Spleen (tissue), 11 donors: ENCODE data around the gene REG4. TPM values are rescaled to one million over a fixed set of nuclear protein-coding genes. Genes with fewer than 3 reads are reported as not detected.
"Not testable (repeated sequence)": the region's sequence is repeated elsewhere in the genome, so short reads cannot be mapped to it uniquely, and the experiment has no call there.

Source experiments
- DNase-seq: peaks from one replicate; pipeline ENCODE4 v3.0.0-alpha.2; 2020
- H3K27ac ChIP-seq, 8 donors: fragments of 200-600 bp; sonication (generic) in 7 of 8; 1 replicate in 4 of 8; 2 replicates in 4 of 8; pipeline versions ENCODE4 v1.5.0 to v1.8.0; 2016 to 2021; ENCODE audit warnings: inconsistent platforms in 4 of 8, mild to moderate bottlenecking in 4 of 8, moderate library complexity in 1 of 8
- H3K27me3 ChIP-seq, 7 donors: fragments of 200-600 bp; sonication (generic) in 6 of 7; replicated peaks in 1 of 7; 1 replicate in 4 of 7; 2 replicates in 3 of 7; pipeline versions ENCODE4 v1.5.0 to v1.8.0; 2016 to 2021; ENCODE audit warnings: inconsistent platforms in 3 of 7, mild to moderate bottlenecking in 1 of 7
- H3K36me3 ChIP-seq, 6 donors: fragments of 200-600 bp; sonication (generic) in 5 of 6; 1 replicate in 4 of 6; 2 replicates in 2 of 6; pipeline versions ENCODE4 v1.5.0 to v1.8.0; 2016 to 2021; ENCODE audit warnings: inconsistent platforms in 2 of 6
- H3K4me1 ChIP-seq, 6 donors: fragments of 200-600 bp; sonication (generic) in 5 of 6; 1 replicate in 3 of 6; 2 replicates in 3 of 6; pipeline versions ENCODE4 v1.5.0 to v1.8.0; 2016 to 2021; ENCODE audit warnings: inconsistent platforms in 3 of 6
- H3K4me3 ChIP-seq, 8 donors: fragments of 200-600 bp; sonication (generic) in 7 of 8; 1 replicate in 4 of 8; 2 replicates in 4 of 8; pipeline versions ENCODE4 v1.5.0 to v1.8.0; 2016 to 2021; ENCODE audit warnings: inconsistent platforms in 4 of 8, mild to moderate bottlenecking in 4 of 8, moderate library complexity in 2 of 8
- H3K9me3 ChIP-seq, 8 donors: fragments of 200-600 bp; sonication (generic) in 7 of 8; 1 replicate in 4 of 8; 2 replicates in 4 of 8; pipeline versions ENCODE4 v1.5.0 to v1.8.0; 2016 to 2021; ENCODE audit warnings: inconsistent platforms in 4 of 8
- CTCF ChIP-seq, 11 experiments: fragments of 200-600 bp in 7 of 11; fragments of 450-650 bp in 4 of 11; sonication (generic) in 4 of 11; IDR thresholded peaks in 8 of 11; conservative IDR thresholded peaks in 3 of 11; 1 replicate in 7 of 11; 2 replicates in 4 of 11; pipeline versions ENCODE4 v1.4.0 to v1.8.0; 2016 to 2021; ENCODE audit warnings: antibody characterized with exemption in 11 of 11, inconsistent platforms in 4 of 11, mild to moderate bottlenecking in 1 of 11
- POLR2A ChIP-seq, 3 donors: fragments of 450-650 bp; IDR thresholded peaks; one replicate each; pipeline ENCODE4 v1.5.1; 2017; ENCODE audit warnings: antibody characterized with exemption in 3 of 3, mild to moderate bottlenecking in 1 of 3
- POLR2AphosphoS5 ChIP-seq, 3 donors: sonication (generic); formaldehyde crosslinking; IDR thresholded peaks; one replicate each; pipeline ENCODE4 v1.5.1; 2017; ENCODE audit warnings: antibody characterized with exemption in 3 of 3
- WGBS, 5 donors: extraction: QIAGEN DNeasy Blood & Tissue Kit in 3 of 5; methylation state at CpG; one replicate each; pipeline versions ENCODE4 v1.1.5 to v1.1.7; 2013 to 2018; 5-methylcytosine and 5-hydroxymethylcytosine counted together
- intact Hi-C: fragments of 100-400 bp; cut with DNase I; formaldehyde crosslinking; loops from one replicate; pipeline ENCODE4 v1.15.0; 2023; ENCODE audit warnings: low total_unique reads
- polyA plus RNA-seq, 3 donors: library from polyadenylated mRNA; stranded (reverse); fragments of 200-250 nt; gene quantifications; one replicate each; pipeline ENCODE4 v1.2.1, GENCODE V29; 2013
- total RNA-seq, 7 donors: library from RNA; depleted of rRNA in 3 of 7; stranded (reverse); fragments of >200 nt in 3 of 7; fragmentation: NEBNext Ultra II Directional in 4 of 7; extraction: Animal tissue kit (Norgen Biotek cat#: 25700) in 4 of 7; gene quantifications; one replicate each; pipeline versions ENCODE4 v1.1.0 to v1.2.1, GENCODE V29; 2016 to 2021
- donor health status: healthy with polysubstance abuse.
- donor health status: DM: no; HTN: no; CAD: no; lungs with moderate emphysema.
- donor health status: DM: no; HTN: no; CAD: no.
- donor health status: Bipolar disorder and iron deficiency.
- donor health status: healthy.
- donor health status: DM: no; HTN: no; CAD: no.
- donor health status: DM: yes; HTN: yes; CAD: no.

The REG4 gene
- total and polyA plus RNA-seq, 10 donors, result 0.24 to 0.40 TPM; not detected in 8

GRCh38 chr1:119834990-119835389 lies 23.7 kb upstream of the REG4 start:
- Histone ChIP-seq H3K36me3 (no peaks in the 10 kb centered on the region), H3K9me3 (peaks cover 0 to 3% (median 0%) of the 10 kb centered on the region in 8 donors), H3K4me3 (no peak overlapping the region), H3K4me1 (no peaks in the 10 kb centered on the region), H3K27me3 (no peaks in the 10 kb centered on the region), H3K27ac (no peak overlapping the region)
- TF ChIP-seq CTCF (IDR thresholded peaks at IDR 0.05 in 8 of 11, conservative IDR thresholded peaks at IDR 0.05 in 3 of 11) (no peak), POLR2A (IDR thresholded peaks at IDR 0.05) (no peak), POLR2AphosphoS5 (IDR thresholded peaks at IDR 0.05) (no peak)
- intact Hi-C loops, result no loop called here
- 79 to 89% (median 82%) methylated on average over 4 of the region's 4 CpGs for WGBS, 5 donors
- DNase-seq, result no peak

- Histone ChIP-seq H3K9me3 (peaks cover 0 to 3% (median 0%) of the 10 kb centered on the region in 8 donors), H3K27me3 (peaks cover 0 to 4% (median 0%) of the 10 kb centered on the region in 7 donors), H3K4me1 (no peaks in the 10 kb centered on the region), H3K4me3 (no peak overlapping the region), H3K36me3 (no peaks in the 10 kb centered on the region), H3K27ac (no peak overlapping the region)
- intact Hi-C loops, result no loop called here
- TF ChIP-seq CTCF (IDR thresholded peaks at IDR 0.05 in 8 of 11, conservative IDR thresholded peaks at IDR 0.05 in 3 of 11), result no peak
- no peak for TF ChIP-seq POLR2A (IDR thresholded peaks at IDR 0.05)
- 84 to 93% (median 92%) methylated on average over 3 of the region's 3 CpGs for WGBS, 5 donors
- no peak for DNase-seq
These were observed 19.8 kb upstream of the REG4 start for GRCh38 chr1:119831027-119831426.

- Histone ChIP-seq H3K27me3 (peaks cover 0 to 4% (median 0%) of the 10 kb centered on the region in 7 donors), H3K4me1 (no peaks in the 10 kb centered on the region), H3K9me3 (peaks cover 0 to 3% (median 0%) of the 10 kb centered on the region in 8 donors), H3K36me3 (no peaks in the 10 kb centered on the region), H3K4me3 (no peak overlapping the region), H3K27ac (no peak overlapping the region)
- intact Hi-C loops, result no loop called here
- no peak for DNase-seq
- TF ChIP-seq POLR2A (IDR thresholded peaks at IDR 0.05) (no peak), CTCF (IDR thresholded peaks at IDR 0.05 in 8 of 11, conservative IDR thresholded peaks at IDR 0.05 in 3 of 11) (no peak), POLR2AphosphoS5 (IDR thresholded peaks at IDR 0.05) (no peak)
- 72 to 88% (median 82%) methylated on average over 4 of the region's 4 CpGs for WGBS, 5 donors
These were observed 18.4 kb upstream of the REG4 start for GRCh38 chr1:119829625-119830024.

- not testable (repeated sequence) for H3K27me3 ChIP-seq
These were observed 17.7 kb upstream of the REG4 start for GRCh38 chr1:119829006-119829405.

GRCh38 chr1:119828266-119828665 lies 17.0 kb upstream of the REG4 start:
- peaks cover 0 to 4% (median 0%) of the 10 kb centered on the region in 7 donors for H3K27me3 ChIP-seq
- TF ChIP-seq POLR2AphosphoS5 (IDR thresholded peaks at IDR 0.05) (no peak), CTCF (IDR thresholded peaks at IDR 0.05 in 8 of 11, conservative IDR thresholded peaks at IDR 0.05 in 3 of 11) (no peak), POLR2A (IDR thresholded peaks at IDR 0.05) (no peak)
- DNase-seq, result no peak
- 88 to 97% (median 93%) methylated on average over 3 of the region's 3 CpGs for WGBS, 5 donors
- H3K36me3 ChIP-seq, result no peaks in the 10 kb centered on the region
- H3K4me3 ChIP-seq, result no peak overlapping the region
- intact Hi-C loops, result no loop called here
- no peak overlapping the region for H3K27ac ChIP-seq
- no peaks in the 10 kb centered on the region for H3K4me1 ChIP-seq
- H3K9me3 ChIP-seq, result peaks cover 0 to 3% (median 0%) of the 10 kb centered on the region in 8 donors

More at GRCh38 chr1:119829006-119829405, 17.7 kb upstream of the REG4 start:
- H3K36me3 ChIP-seq, H3K9me3 ChIP-seq, H3K4me3 ChIP-seq, intact Hi-C loops, H3K27ac ChIP-seq, DNase-seq, H3K4me1 ChIP-seq: not testable (repeated sequence)
